Karpas-422 (cell line): ENCODE measurements around the gene CHAF1B. TPM values are rescaled to one million over a fixed set of nuclear protein-coding genes. Genes with fewer than 3 reads are reported as not detected.
A peak's percentile ranks its signal among the peaks of the same experiment; 100 is the strongest.
"Not testable (repeated sequence)": the region's sequence is repeated elsewhere in the genome, so short reads cannot be mapped to it uniquely, and the experiment has no call there.

ENCODE experiments used
- DNase-seq: peaks from one replicate; pipeline ENCODE4 v3.0.0-alpha.2; 2015
- H2AFZ ChIP-seq: fragments of 200-600 bp; sonication (generic); 2 replicates; pipeline ENCODE4 v1.6.1; 2014; ENCODE audit warnings: antibody characterized with exemption, low read length, mixed read lengths
- H3K27ac ChIP-seq: fragments of 200-600 bp; sonication (generic); 2 replicates; pipeline ENCODE4 v1.5.1; 2014; ENCODE audit warnings: mild to moderate bottlenecking, low read length, moderate library complexity
- H3K27me3 ChIP-seq: fragments of 200-600 bp; sonication (generic); 2 replicates; pipeline ENCODE4 v1.6.1; 2014; ENCODE audit warnings: low read length, mixed read lengths
- H3K36me3 ChIP-seq: fragments of 200-600 bp; sonication (generic); 2 replicates; pipeline ENCODE4 v1.6.1; 2014; ENCODE audit warnings: low read length, mixed read lengths; ENCODE audit not compliant: insufficient read depth
- H3K4me1 ChIP-seq: fragments of 200-600 bp; sonication (generic); 2 replicates; pipeline ENCODE4 v1.6.1; 2014; ENCODE audit warnings: mild to moderate bottlenecking, low read length, mixed read lengths
- H3K4me2 ChIP-seq: fragments of 200-600 bp; sonication (generic); 2 replicates; pipeline ENCODE4 v1.6.1; 2014; ENCODE audit warnings: low read length, low read depth, mild to moderate bottlenecking; ENCODE audit not compliant: poor library complexity, severe bottlenecking
- H3K4me3 ChIP-seq: fragments of 200-600 bp; sonication (generic); 2 replicates; pipeline ENCODE4 v1.5.1; 2014; ENCODE audit warnings: mild to moderate bottlenecking, antibody characterized with exemption, low read length, mixed read lengths
- H3K79me2 ChIP-seq: fragments of 200-600 bp; sonication (generic); 2 replicates; pipeline ENCODE4 v1.6.1; 2014; ENCODE audit warnings: mild to moderate bottlenecking, low read length, mixed read lengths
- H3K9ac ChIP-seq: fragments of 200-600 bp; sonication (generic); 2 replicates; pipeline ENCODE4 v1.6.0; 2014; ENCODE audit warnings: low read length
- H3K9me2 ChIP-seq: fragments of 200-600 bp; sonication (generic), shearing (Covaris generic); replicated peaks from 2 replicates; pipeline ENCODE4 v1.6.0; 2014; ENCODE audit warnings: mild to moderate bottlenecking, low read length, moderate library complexity; ENCODE audit not compliant: insufficient read depth
- H3K9me3 ChIP-seq: fragments of 300-700, 200-600 bp; sonication (generic); 2 replicates; pipeline ENCODE4 v1.6.1; 2014; ENCODE audit warnings: low read length, mixed read lengths
- H4K20me1 ChIP-seq: fragments of 200-600 bp; sonication (generic); 2 replicates; pipeline ENCODE4 v1.6.1; 2014; ENCODE audit warnings: mild to moderate bottlenecking, antibody characterized with exemption, low read length, low read depth; ENCODE audit not compliant: insufficient read depth
- total RNA-seq: library from RNA; depleted of rRNA; stranded (reverse); fragments of >200 nt; shearing (Covaris generic); gene quantifications from 2 replicates; pipeline ENCODE4 v1.2.3, GENCODE V29; 2014; ENCODE audit warnings: low replicate concordance

Gene CHAF1B
- total RNA-seq, 1 experiment from 2014 or later: 5.6 TPM

DNA sequence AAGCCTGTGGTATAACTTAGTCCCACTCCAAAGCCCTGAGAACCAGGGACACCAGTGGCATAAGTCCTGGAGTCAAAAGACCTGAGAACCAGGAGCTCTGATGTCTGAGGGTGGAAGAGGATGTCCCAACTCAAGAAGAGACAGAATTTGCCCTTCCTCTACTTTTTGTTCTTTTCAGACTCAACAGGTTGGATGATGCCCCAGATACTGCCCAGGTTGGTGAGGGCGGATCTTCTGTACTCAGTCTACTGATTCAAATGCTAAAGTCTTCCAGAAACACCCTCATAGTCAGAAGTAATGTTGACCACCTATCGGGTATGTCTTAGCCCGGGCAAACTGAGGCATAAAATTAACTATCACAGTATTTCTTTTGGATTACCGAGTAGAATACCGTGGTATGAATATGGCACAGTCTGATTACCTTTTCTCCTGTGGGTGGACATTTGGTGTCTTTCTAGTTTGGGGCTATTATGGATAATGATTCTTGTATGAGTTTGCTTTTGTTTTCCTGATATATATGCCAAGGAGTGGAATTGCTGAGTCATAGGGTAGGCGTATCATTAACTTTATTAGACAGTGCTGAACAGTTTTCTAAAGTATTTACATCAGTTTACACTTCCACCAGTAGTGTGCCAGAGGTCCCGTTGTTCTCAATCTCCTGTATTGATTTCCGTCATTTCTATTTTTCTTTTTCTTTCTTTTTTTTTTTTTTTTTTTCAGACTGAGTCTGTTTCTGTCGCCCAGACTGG lies 3.2 kb upstream of the CHAF1B start:
- no peak overlapping the region for H3K4me3 ChIP-seq
- peaks cover 4% of the 10 kb centered on the region; the same call in 1 of the 2 replicates for H3K36me3 ChIP-seq
- H3K4me1 ChIP-seq: peaks cover 9% of the 10 kb centered on the region
- no peak overlapping the region for H2AFZ ChIP-seq
- no peaks in the 10 kb centered on the region for H3K9me2 ChIP-seq
- no peak overlapping the region for H3K27ac ChIP-seq
- H3K4me2 ChIP-seq: no peak overlapping the region
- no peaks in the 10 kb centered on the region for H4K20me1 ChIP-seq
- no peak for DNase-seq
- H3K9me3 ChIP-seq: no peaks in the 10 kb centered on the region
- H3K9ac ChIP-seq: no peak overlapping the region
- peaks cover 11% of the 10 kb centered on the region for H3K79me2 ChIP-seq
- H3K27me3 ChIP-seq: no peaks in the 10 kb centered on the region

DNA sequence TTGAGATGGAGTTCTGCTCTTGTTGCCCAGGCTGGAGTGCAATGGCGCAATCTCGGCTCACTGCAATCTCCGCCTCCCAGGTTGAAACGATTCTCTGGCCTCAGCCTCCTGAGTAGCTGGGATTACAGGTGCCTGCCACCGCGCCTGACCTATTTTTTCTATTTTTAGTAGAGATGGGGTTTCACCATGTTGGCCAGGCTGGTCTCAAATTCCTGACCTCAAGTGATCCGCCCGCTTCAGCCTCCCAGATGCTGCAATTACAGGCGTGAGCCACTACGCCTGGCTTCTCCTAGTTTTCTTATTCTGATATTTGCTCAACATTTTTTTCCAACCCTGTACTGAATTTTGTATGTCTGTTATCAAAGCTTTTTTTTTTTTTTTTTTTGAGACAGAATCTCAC lies 2.5 kb upstream of the CHAF1B start:
- H3K4me3 ChIP-seq, H4K20me1 ChIP-seq, H3K9me2 ChIP-seq, H3K4me2 ChIP-seq, DNase-seq, H3K4me1 ChIP-seq, H3K27ac ChIP-seq, H3K9ac ChIP-seq, H3K9me3 ChIP-seq, H2AFZ ChIP-seq, H3K36me3 ChIP-seq, H3K27me3 ChIP-seq: not testable (repeated sequence)
- peaks cover 15% of the 10 kb centered on the region for H3K79me2 ChIP-seq

GRCh38 chr21:36384885-36385232 lies 333 bp upstream of the CHAF1B start:
- Histone ChIP-seq H3K9ac (no peak overlapping the region), H3K36me3 (peaks cover 4% of the 10 kb centered on the region; the same call in 1 of the 2 replicates), H2AFZ (no peak overlapping the region), H4K20me1 (no peaks in the 10 kb centered on the region), H3K4me2 (no peak overlapping the region), H3K9me3 (no peaks in the 10 kb centered on the region), H3K79me2 (peaks cover 18% of the 10 kb centered on the region), H3K4me1 (peaks cover 9% of the 10 kb centered on the region), H3K9me2 (no peaks in the 10 kb centered on the region), H3K27me3 (no peaks in the 10 kb centered on the region), H3K27ac (no peak overlapping the region), H3K4me3 (no peak overlapping the region)
- DNase-seq: no peak

- Histone ChIP-seq H3K27ac (no peak overlapping the region), H3K4me1 (peaks cover 9% of the 10 kb centered on the region), H3K79me2 (peaks cover 18% of the 10 kb centered on the region), H4K20me1 (no peaks in the 10 kb centered on the region), H3K36me3 (peaks cover 10% of the 10 kb centered on the region), H3K9me2 (no peaks in the 10 kb centered on the region), H3K4me3 (peak overlapping the region; percentile 70), H3K9me3 (no peaks in the 10 kb centered on the region), H3K9ac (peak overlapping the region; percentile 82), H3K4me2 (peak overlapping the region; percentile 79), H3K27me3 (no peaks in the 10 kb centered on the region), H2AFZ (peak overlapping the region; percentile 37; the same call in 1 of the 2 replicates)
- no peak for DNase-seq
These were observed 945 bp downstream of the CHAF1B start for GRCh38 chr21:36386031-36386642.

DNA sequence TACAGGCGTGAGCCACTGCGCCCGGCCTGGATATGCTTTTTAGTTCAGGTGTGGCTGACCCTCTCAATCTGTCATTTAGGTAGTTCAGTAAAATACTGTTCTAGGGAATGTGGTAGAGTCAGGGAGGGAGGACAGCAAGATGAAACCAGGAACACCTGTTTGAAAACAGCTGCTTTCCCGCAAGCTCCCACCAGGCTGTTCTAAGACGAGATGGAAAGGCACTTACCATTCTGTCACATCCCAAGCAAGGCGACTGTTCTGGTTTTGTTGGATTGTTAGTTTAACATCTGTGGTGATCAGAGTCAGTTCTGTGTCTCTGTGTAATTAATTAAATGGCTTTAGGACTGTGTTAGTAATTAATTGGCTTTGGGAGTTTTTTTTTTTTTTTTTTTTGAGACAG lies 2.9 kb downstream of the CHAF1B start:
- no peaks in the 10 kb centered on the region for H3K9me3 ChIP-seq
- H3K4me3 ChIP-seq: no peak overlapping the region
- H3K4me2 ChIP-seq: no peak overlapping the region
- peaks cover 12% of the 10 kb centered on the region for H3K36me3 ChIP-seq
- H3K79me2 ChIP-seq: peaks cover 18% of the 10 kb centered on the region
- H3K27me3 ChIP-seq: no peaks in the 10 kb centered on the region
- no peaks in the 10 kb centered on the region for H4K20me1 ChIP-seq
- DNase-seq: no peak
- no peak overlapping the region for H3K27ac ChIP-seq
- peaks cover 9% of the 10 kb centered on the region for H3K4me1 ChIP-seq
- no peaks in the 10 kb centered on the region for H3K9me2 ChIP-seq
- H2AFZ ChIP-seq: no peak overlapping the region
- H3K9ac ChIP-seq: no peak overlapping the region

- H3K4me3 ChIP-seq: no peak overlapping the region
- no peak overlapping the region for H2AFZ ChIP-seq
- H3K4me2 ChIP-seq: no peak overlapping the region
- no peaks in the 10 kb centered on the region for H4K20me1 ChIP-seq
- no peak overlapping the region for H3K9ac ChIP-seq
- H3K27me3 ChIP-seq: no peaks in the 10 kb centered on the region
- peaks cover 18% of the 10 kb centered on the region for H3K79me2 ChIP-seq
- no peak for DNase-seq
- H3K36me3 ChIP-seq: peaks cover 12% of the 10 kb centered on the region
- no peaks in the 10 kb centered on the region for H3K9me2 ChIP-seq
- H3K4me1 ChIP-seq: peaks cover 9% of the 10 kb centered on the region
- no peaks in the 10 kb centered on the region for H3K9me3 ChIP-seq
- H3K27ac ChIP-seq: no peak overlapping the region
These were observed 3.6 kb downstream of the CHAF1B start for GRCh38 chr21:36388835-36389234.

DNA sequence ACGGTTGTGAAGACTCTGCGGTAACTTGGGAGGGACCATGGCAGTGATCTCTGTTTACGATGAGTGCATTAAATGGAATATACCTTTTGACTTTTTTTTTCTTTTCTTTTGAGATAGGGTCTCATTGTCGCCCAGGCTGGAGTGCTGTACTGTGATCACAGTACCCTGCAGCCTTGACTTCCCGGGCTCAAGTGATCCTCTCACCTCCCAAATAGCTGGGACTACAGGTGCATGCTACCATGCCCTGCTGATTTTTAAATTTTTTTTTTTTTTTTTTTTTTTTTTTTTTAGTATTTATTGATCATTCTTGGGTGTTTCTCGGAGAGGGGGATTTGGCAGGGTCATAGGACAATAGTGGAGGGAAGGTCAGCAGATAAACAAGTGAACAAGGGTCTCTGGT lies 6.5 kb downstream of the CHAF1B start:
- H3K27ac ChIP-seq, H3K9me3 ChIP-seq, H2AFZ ChIP-seq, H3K27me3 ChIP-seq, H4K20me1 ChIP-seq, H3K4me1 ChIP-seq, H3K9ac ChIP-seq, H3K4me3 ChIP-seq, H3K4me2 ChIP-seq, DNase-seq, H3K79me2 ChIP-seq, H3K9me2 ChIP-seq: not testable (repeated sequence)
- H3K36me3 ChIP-seq: peaks cover 12% of the 10 kb centered on the region

DNA sequence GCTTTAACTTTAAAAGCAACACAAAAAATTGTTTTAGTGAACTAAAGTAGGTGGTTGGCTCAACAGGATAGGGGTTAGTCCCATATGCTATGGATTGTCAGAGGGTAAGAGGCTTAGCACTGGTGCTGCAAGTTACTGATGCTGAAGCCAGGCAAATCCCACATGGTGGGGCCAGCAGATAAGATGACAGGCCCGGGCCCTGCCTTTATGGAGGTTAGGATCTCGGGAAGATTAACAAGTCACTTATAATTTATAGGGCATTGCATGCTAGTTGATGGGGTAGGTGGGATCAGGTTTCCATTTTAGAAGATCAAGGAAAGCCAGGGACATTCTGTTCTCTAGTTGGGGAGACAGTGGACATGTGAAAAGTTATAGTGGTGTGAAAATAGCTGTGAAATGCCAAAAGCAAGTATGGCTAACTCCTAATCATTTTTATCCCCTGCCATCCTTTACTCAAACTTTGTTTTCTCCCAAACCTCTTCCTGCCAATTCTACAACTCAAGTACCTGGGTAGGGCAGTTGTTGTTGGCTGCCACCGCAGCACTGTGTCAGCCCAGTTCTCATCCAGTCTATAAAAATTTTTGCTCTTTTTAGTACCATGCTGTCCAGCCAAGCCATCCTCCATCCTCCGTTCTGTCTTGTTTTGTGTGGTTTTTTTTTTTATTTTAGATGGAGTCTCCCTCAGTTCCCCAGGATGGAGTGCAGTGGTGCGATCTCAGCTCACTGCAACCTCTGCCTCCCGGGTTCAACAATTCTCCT lies 10.3 kb downstream of the CHAF1B start:
- Histone ChIP-seq H3K9ac (no peak overlapping the region), H3K79me2 (no peaks in the 10 kb centered on the region), H3K9me2 (no peaks in the 10 kb centered on the region), H3K4me2 (no peak overlapping the region), H3K36me3 (peaks cover 8% of the 10 kb centered on the region; the same call in 1 of the 2 replicates), H4K20me1 (no peaks in the 10 kb centered on the region), H2AFZ (no peak overlapping the region), H3K9me3 (no peaks in the 10 kb centered on the region), H3K27ac (no peak overlapping the region), H3K4me1 (no peaks in the 10 kb centered on the region), H3K4me3 (no peak overlapping the region), H3K27me3 (no peaks in the 10 kb centered on the region)
- no peak for DNase-seq
